RWPE2 (cell line): Measurements from ENCODE around the gene CCDC106.

Experiments used
- ATAC-seq: fragments of 200-7000 bp; cut with Tn5 transposase; 3 replicates; pipeline ENCODE4 v1.9.1; 2021; ENCODE audit warnings: low read depth
- DNase-seq: peaks from one replicate; pipeline ENCODE4 v3.0.0-alpha.2; 2020; ENCODE audit warnings: low spot score
- H3K27ac ChIP-seq: fragments of 450-650 bp; 2 replicates; pipeline ENCODE4 v1.5.1; 2017; ENCODE audit warnings: mild to moderate bottlenecking; ENCODE audit not compliant: poor library complexity, severe bottlenecking
- H3K27me3 ChIP-seq: fragments of 250-450 bp; sonication (Bioruptor Pico); 2 replicates; pipeline ENCODE4 v1.5.1; 2021; ENCODE audit warnings: mild to moderate bottlenecking, moderate library complexity; ENCODE audit not compliant: insufficient read depth, poor library complexity, severe bottlenecking
- H3K36me3 ChIP-seq: fragments of 250-450 bp; sonication (Bioruptor Pico); 2 replicates; pipeline ENCODE4 v1.5.1; 2020; ENCODE audit warnings: low read depth, mild to moderate bottlenecking, moderate library complexity
- H3K4me1 ChIP-seq: fragments of 250-450 bp; sonication (Bioruptor Pico); 2 replicates; pipeline ENCODE4 v1.5.1; 2021; ENCODE audit warnings: mild to moderate bottlenecking, moderate library complexity; ENCODE audit not compliant: insufficient read depth, poor library complexity, severe bottlenecking
- H3K4me3 ChIP-seq: fragments of 250-450 bp; sonication (Bioruptor Pico); 2 replicates; pipeline ENCODE4 v1.5.1; 2021; ENCODE audit warnings: mild to moderate bottlenecking, moderate library complexity; ENCODE audit not compliant: severe bottlenecking
- H3K9me3 ChIP-seq: fragments of 250-450 bp; sonication (Bioruptor Pico); 2 replicates; pipeline ENCODE4 v1.5.1; 2021; ENCODE audit warnings: mild to moderate bottlenecking, moderate library complexity; ENCODE audit not compliant: severe bottlenecking
- TF ChIP-seq, protein P1 (sequence below): fragments of 450-650 bp; IDR thresholded peaks from one replicate; pipeline ENCODE4 v1.5.1; 2017; ENCODE audit warnings: mild to moderate bottlenecking, moderate library complexity; ENCODE audit not compliant: poor library complexity, severe bottlenecking

The CCDC106 gene

DNA sequence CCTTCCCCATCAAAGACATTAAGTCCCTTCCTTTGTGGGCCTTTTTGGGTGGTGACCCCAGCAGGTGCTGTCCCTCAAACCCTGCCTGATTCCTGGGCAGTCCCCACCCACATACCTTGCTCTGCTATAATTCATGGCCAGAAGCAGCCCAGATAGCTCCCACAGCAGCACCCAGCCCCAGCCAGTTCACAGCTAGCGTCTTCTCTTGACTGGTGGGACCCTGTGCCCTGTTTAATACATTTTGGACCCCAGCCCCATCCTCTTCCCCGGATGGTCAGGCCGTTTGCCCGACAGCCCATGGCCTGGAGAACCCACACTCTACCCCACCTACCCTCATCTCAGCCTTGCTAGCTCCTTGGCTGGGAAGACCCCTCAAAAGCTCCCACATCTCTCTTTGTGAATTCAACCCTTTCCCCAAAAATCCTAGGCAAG lies 2.1 kb downstream of the CCDC106 start:
- DNase-seq (no peak), ATAC-seq (no peak)
- H3K4me3 ChIP-seq, result no peak overlapping the region
- H3K27me3 ChIP-seq, result no peaks in the 10 kb centered on the region
- H3K27ac ChIP-seq, result no peak overlapping the region
- H3K36me3 ChIP-seq, result peaks cover 11% of the 10 kb centered on the region
- H3K4me1 ChIP-seq, result no peaks in the 10 kb centered on the region
- TF ChIP-seq, protein P1, sequence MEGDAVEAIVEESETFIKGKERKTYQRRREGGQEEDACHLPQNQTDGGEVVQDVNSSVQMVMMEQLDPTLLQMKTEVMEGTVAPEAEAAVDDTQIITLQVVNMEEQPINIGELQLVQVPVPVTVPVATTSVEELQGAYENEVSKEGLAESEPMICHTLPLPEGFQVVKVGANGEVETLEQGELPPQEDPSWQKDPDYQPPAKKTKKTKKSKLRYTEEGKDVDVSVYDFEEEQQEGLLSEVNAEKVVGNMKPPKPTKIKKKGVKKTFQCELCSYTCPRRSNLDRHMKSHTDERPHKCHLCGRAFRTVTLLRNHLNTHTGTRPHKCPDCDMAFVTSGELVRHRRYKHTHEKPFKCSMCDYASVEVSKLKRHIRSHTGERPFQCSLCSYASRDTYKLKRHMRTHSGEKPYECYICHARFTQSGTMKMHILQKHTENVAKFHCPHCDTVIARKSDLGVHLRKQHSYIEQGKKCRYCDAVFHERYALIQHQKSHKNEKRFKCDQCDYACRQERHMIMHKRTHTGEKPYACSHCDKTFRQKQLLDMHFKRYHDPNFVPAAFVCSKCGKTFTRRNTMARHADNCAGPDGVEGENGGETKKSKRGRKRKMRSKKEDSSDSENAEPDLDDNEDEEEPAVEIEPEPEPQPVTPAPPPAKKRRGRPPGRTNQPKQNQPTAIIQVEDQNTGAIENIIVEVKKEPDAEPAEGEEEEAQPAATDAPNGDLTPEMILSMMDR, result no peak
- no peaks in the 10 kb centered on the region for H3K9me3 ChIP-seq

DNA sequence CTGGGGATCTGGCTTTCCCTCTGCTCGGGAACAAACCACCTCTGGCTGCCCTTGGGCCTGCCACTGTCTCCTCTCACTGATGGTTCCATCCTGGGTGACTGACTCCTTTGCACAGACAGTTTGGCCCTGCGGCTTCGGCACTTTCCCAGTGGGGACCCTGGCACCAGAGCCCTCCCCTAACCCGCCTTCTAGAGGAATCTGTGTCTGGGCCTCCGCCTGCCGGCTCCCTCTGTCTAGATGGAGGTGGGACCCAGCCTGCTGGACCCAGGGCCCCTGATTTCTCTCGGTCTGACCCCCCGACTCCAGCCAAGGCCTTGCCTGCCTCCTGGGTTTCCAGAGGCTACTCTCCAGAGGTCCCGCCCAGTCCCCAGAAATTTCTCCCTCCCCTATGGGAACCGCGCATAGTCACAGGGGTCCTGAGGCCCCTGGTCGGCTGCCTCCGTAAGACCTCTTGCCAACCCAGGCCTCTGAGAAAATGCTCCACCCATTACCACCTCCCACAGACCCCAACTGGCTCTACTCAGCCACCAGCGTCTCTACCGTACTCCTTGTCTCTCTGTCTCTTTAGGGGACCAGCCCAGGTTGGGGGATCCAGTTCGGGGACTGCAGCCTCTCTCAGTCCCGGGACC lies 2.7 kb downstream of the CCDC106 start:
- Histone ChIP-seq H3K4me1 (no peaks in the 10 kb centered on the region), H3K4me3 (no peak overlapping the region), H3K27ac (no peak overlapping the region), H3K27me3 (no peaks in the 10 kb centered on the region), H3K36me3 (peaks cover 8% of the 10 kb centered on the region), H3K9me3 (no peaks in the 10 kb centered on the region)
- DNase-seq, result no peak
- no peak for ATAC-seq
- TF ChIP-seq, protein P1, result no peak

DNA sequence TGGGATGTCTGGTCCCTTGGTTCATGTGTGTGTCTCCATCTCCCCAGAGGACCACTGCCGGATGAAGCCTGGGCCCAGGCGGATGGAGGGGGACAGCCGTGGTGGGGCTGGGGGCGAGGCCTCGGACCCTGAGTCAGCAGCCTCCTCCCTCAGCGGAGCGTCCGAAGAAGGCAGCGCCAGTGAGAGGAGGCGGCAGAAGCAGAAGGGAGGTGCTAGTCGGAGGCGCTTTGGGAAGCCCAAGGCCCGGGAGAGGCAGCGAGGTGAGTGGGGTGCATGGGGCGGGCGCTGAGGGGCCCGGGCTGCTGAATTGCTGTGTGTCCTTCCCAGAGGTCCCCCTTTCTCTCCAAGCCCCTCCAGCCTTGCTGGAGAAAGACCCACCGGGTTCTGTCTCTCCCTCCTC lies 3.2 kb downstream of the CCDC106 start:
- ATAC-seq (no peak), DNase-seq (peak; percentile 54)
- H3K27ac ChIP-seq, result no peak overlapping the region
- H3K4me3 ChIP-seq, result no peak overlapping the region
- TF ChIP-seq, protein P1, result no peak
- H3K27me3 ChIP-seq, result no peaks in the 10 kb centered on the region
- peaks cover 13% of the 10 kb centered on the region for H3K36me3 ChIP-seq
- H3K4me1 ChIP-seq, result no peaks in the 10 kb centered on the region
- no peaks in the 10 kb centered on the region for H3K9me3 ChIP-seq

DNA sequence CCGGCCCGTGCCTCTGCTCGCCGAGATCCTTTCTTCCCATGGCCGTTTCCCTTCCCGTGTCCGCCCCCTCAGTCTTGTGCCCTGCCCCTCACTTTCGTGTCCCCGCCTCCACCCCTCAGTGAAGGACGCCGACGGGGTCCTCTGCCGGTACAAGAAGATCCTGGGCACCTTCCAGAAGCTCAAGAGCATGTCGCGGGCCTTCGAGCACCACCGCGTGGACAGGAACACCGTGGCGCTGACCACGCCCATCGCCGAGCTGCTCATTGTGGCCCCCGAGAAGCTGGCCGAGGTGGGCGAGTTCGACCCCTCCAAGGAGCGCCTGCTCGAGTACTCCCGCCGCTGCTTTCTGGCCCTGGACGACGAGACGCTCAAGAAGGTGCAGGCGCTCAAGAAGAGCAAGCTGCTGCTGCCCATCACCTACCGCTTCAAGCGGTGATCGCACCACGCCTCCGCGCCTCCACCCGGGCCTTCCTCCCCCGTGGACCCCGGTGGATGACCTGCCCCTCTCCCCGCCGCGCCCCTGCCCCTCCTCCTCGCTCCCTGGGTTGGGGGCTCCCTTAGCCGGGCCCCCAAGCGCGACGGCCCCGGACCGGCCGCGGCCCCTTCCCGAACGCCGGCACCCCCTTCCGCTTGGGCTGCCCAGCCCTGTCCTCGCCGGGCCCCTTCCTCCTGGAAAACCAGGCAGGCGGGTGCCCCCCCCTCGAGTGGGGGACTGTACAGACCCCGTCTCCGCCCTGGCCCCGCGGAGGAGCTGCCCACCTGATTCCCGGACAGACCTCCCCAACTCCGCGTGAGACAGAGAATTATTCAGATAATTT lies 4.5 kb downstream of the CCDC106 start:
- Histone ChIP-seq H3K4me1 (no peaks in the 10 kb centered on the region), H3K36me3 (peaks cover 13% of the 10 kb centered on the region), H3K9me3 (no peaks in the 10 kb centered on the region), H3K4me3 (no peak overlapping the region), H3K27ac (no peak overlapping the region), H3K27me3 (no peaks in the 10 kb centered on the region)
- TF ChIP-seq, protein P1, result no peak
- peak; percentile 67 for DNase-seq
- ATAC-seq, result no peak
